ENCODE data around the gene GNAS-AS1. TPM values are rescaled to one million over a fixed set of nuclear protein-coding genes. Genes with fewer than 3 reads are reported as not detected.
A peak's percentile ranks its signal among the peaks of the same experiment; 100 is the strongest.

GNAS-AS1 gene
- total RNA-seq, 4 donors from 2014 or later = 0.19 to 0.48 (median 0.34) TPM; not detected in 1

DNA sequence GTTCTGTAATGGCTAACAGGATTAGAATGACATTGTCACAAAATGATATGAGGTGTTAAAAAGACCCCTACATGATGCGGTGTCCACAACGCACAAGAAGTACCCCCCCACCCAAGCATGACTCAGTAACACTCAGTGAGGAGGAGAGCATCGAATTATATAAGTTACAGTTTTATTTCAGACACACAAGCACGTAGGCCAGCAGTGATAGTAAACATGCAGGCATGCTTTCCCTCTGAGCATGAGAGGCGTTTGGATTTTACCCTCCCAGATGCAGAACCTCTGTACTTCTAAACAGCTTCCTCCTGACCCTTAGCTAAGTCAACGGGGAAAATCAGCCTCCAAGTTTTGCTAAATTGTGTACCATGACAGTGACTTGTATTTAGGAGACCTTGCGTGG is 25.7 kb upstream of the GNAS-AS1 start:
- peaks cover 0 to 12% (median 0%) of the 10 kb centered on the region in 3 donors for H3K4me1 ChIP-seq
- intact Hi-C loops (cut with DNase I) = loop anchor here (10.0 kb wide), 1 partner anchor 348 kb away; no protein-coding TSS in a partner anchor
- no peak overlapping the region for H3K4me3 ChIP-seq
- WGBS, 2 donors = 70 to 84% methylated on average over 4 to 7 of the region's 7 CpGs
- DNase-seq = no peak
- H3K9me3 ChIP-seq = no peaks in the 10 kb centered on the region
- H3K36me3 ChIP-seq = no peaks in the 10 kb centered on the region
- H3K27me3 ChIP-seq = no peaks in the 10 kb centered on the region
- no peak for TF ChIP-seq POLR2A (IDR thresholded peaks at IDR 0.05)
- TF ChIP-seq, protein P1, sequence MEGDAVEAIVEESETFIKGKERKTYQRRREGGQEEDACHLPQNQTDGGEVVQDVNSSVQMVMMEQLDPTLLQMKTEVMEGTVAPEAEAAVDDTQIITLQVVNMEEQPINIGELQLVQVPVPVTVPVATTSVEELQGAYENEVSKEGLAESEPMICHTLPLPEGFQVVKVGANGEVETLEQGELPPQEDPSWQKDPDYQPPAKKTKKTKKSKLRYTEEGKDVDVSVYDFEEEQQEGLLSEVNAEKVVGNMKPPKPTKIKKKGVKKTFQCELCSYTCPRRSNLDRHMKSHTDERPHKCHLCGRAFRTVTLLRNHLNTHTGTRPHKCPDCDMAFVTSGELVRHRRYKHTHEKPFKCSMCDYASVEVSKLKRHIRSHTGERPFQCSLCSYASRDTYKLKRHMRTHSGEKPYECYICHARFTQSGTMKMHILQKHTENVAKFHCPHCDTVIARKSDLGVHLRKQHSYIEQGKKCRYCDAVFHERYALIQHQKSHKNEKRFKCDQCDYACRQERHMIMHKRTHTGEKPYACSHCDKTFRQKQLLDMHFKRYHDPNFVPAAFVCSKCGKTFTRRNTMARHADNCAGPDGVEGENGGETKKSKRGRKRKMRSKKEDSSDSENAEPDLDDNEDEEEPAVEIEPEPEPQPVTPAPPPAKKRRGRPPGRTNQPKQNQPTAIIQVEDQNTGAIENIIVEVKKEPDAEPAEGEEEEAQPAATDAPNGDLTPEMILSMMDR (IDR thresholded peaks at IDR 0.05) = no peak
- no peak overlapping the region for H3K27ac ChIP-seq

DNA sequence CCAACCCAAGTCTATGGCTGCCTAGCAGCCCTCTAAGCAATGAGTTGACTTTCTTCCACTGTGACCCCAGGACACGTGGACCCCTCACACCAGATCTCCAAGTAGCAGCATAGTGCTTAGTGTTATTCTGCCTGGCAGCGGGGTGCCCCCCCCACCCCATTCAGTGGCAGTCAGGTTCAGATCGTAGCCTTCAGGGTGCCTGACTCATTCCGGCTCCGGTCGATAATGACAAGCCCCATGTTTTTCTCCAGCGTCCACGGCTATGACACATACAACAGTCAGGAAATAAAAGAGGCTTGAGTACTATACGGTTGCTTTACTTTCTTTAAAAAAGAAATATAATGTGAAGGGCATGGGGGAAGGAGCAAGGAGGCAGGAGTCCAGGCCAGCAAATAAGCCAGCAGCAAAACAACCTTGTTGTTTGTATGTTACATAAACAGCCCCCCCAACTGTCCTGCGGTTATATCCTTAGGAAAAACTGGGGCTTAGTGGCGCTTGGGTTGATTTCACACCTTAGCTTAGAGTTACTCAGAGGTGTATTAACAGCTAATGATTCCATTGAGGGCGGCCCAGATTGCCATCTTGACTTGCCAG is 24.9 kb upstream of the GNAS-AS1 start:
- no peaks in the 10 kb centered on the region for H3K9me3 ChIP-seq
- WGBS, 2 donors = 69 to 82% methylated on average over 11 to 12 of the region's 12 CpGs
- TF ChIP-seq POLR2A (IDR thresholded peaks at IDR 0.05) = no peak
- TF ChIP-seq, protein P1 (IDR thresholded peaks at IDR 0.05) = no peak
- intact Hi-C loops (cut with DNase I) = loop anchor here (10.0 kb wide), 1 partner anchor 349 kb away; no protein-coding TSS in a partner anchor
- H3K36me3 ChIP-seq = no peaks in the 10 kb centered on the region
- peaks cover 0 to 13% (median 0%) of the 10 kb centered on the region in 3 donors for H3K4me1 ChIP-seq
- DNase-seq = no peak
- H3K27ac ChIP-seq = peak overlapping the region in 1 of 4 donors; percentile 47
- H3K27me3 ChIP-seq = no peaks in the 10 kb centered on the region
- H3K4me3 ChIP-seq = no peak overlapping the region

DNA sequence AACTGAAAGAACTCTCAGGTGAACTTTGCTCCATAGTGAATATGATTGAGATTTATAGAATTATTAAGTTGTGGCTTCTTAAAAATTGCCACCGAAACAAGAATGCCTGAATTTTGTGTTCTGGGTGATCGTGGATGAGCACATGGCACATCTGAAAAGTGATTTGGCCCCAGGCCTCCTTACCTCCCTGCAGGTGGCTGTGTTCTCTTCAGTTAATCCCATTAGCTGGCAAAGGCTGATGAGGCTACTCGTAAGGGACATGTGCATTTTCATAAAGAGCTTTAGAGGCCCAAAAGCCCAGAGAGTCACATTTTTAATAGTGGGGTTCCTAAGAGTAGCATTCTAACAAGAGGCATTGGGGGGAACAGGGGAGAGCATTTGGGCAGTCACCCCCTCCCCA is 24.4 kb upstream of the GNAS-AS1 start:
- no peaks in the 10 kb centered on the region for H3K36me3 ChIP-seq
- no peak for DNase-seq
- peaks cover 0 to 16% (median 0%) of the 10 kb centered on the region in 3 donors for H3K4me1 ChIP-seq
- H3K4me3 ChIP-seq = no peak overlapping the region
- H3K9me3 ChIP-seq = no peaks in the 10 kb centered on the region
- intact Hi-C loops (cut with DNase I) = loop anchor here (10.0 kb wide), 1 partner anchor 350 kb away; no protein-coding TSS in a partner anchor
- TF ChIP-seq, protein P1 (IDR thresholded peaks at IDR 0.05) = no peak
- no peak for TF ChIP-seq POLR2A (IDR thresholded peaks at IDR 0.05)
- WGBS, 2 donors = 88 to 90% methylated on average over 3 of the region's 3 CpGs
- H3K27ac ChIP-seq = no peak overlapping the region
- no peaks in the 10 kb centered on the region for H3K27me3 ChIP-seq

DNA sequence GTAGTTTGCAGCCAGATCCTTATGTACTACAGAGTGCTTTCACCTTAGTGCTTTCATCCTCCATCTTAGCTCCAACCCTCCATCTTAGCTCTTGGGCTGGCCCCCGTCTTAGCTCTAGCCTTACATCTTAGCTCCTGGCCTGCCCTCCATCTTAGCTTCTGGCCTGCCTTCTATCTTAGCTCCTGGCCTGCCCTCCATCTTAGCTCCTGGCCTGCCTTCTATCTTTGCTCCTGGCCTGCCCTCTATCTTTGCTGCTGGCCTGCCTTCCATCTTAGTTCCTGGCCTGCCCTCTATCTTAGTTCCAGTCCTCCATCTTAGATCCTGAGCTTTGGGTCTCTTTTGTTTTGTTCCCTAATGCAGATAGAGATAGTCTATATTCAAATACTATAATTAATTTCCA is 23.8 kb upstream of the GNAS-AS1 start:
- WGBS, 2 donors = 89 to 95% methylated on average over 1 of the region's 1 CpG
- Histone ChIP-seq H3K4me1 (peaks cover 0 to 16% (median 0%) of the 10 kb centered on the region in 3 donors), H3K9me3 (no peaks in the 10 kb centered on the region), H3K4me3 (no peak overlapping the region), H3K36me3 (no peaks in the 10 kb centered on the region), H3K27ac (no peak overlapping the region), H3K27me3 (no peaks in the 10 kb centered on the region)
- no peak for DNase-seq
- TF ChIP-seq, protein P1 (IDR thresholded peaks at IDR 0.05) = no peak
- intact Hi-C loops (cut with DNase I) = loop anchor here (10.0 kb wide), 1 partner anchor 350 kb away; no protein-coding TSS in a partner anchor

DNA sequence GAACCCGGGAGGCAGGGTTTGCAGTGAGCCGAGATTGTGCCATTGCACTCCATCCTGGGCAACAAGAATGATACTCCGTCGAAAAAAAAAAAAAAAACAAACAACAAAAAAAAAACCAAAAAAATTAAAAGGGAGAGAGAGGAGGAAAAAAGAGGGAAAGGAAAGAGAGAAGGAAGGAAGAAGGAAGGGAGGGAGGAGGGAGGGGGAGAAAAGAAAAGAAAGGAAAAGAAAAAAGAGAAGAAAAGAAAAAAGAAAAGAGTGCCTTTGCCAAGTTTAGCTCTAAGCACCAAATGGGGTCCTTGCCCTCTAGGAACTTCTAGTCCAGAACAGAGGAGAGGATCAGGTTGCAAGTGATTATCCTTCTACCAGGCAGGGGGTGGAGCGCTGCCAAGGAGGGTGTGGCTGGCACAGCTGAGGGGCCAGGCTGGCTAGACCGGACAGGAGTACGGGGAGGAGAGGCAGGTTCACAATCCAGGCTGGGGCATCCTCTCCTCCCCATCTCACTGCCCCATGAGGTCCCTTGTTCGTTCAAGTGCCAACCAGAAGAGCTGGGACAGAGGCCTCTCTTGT is 20.9 kb upstream of the GNAS-AS1 start:
- Histone ChIP-seq H3K9me3 (no peaks in the 10 kb centered on the region), H3K36me3 (no peaks in the 10 kb centered on the region), H3K4me3 (no peak overlapping the region), H3K4me1 (peaks cover 0 to 16% (median 0%) of the 10 kb centered on the region in 3 donors), H3K27ac (no peak overlapping the region), H3K27me3 (no peaks in the 10 kb centered on the region)
- TF ChIP-seq, protein P1 (IDR thresholded peaks at IDR 0.05) = no peak
- no peak for TF ChIP-seq POLR2A (IDR thresholded peaks at IDR 0.05)
- WGBS, 2 donors = 56 to 67% methylated on average over 6 to 8 of the region's 8 CpGs
- intact Hi-C loops (cut with DNase I) = loop anchor here (10.0 kb wide), 1 partner anchor 353 kb away; no protein-coding TSS in a partner anchor
- no peak for DNase-seq

All from esophagus squamous epithelium (tissue), 5 donors.